HG03135 (cell line): ENCODE measurements around the gene HSFX2.
"Not testable (repeated sequence)": the region's sequence is repeated elsewhere in the genome, so short reads cannot be mapped to it uniquely, and the experiment has no call there.

Experiments
- ATAC-seq: cut with Tn5 transposase; IDR thresholded peaks from one replicate; pipeline ENCODE4 v1.9.1; 2021; ENCODE audit warnings: mild to moderate bottlenecking, moderate library complexity; ENCODE audit not compliant: unreplicated experiment

Gene HSFX2

DNA sequence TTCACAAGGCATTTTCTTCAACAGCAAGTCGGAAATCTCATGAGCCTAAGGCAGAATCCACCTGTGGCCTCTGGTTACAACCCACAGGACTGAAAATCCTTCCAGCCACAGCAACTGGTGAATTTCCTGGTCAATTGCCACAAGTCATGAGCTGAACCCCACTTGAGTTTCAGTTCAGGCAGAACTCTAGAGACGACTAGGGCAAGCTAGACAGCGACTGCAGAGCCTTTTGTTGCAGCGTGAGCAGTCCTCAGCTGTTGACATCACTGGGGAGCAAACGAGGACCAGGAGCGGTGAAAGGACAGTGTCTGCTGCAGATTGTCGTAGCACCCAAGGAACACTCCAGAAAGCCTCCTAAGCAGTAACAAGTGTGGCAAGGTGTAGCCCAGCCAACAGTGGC is 829 bp upstream of the HSFX2 start:
- not testable (repeated sequence) for ATAC-seq

DNA sequence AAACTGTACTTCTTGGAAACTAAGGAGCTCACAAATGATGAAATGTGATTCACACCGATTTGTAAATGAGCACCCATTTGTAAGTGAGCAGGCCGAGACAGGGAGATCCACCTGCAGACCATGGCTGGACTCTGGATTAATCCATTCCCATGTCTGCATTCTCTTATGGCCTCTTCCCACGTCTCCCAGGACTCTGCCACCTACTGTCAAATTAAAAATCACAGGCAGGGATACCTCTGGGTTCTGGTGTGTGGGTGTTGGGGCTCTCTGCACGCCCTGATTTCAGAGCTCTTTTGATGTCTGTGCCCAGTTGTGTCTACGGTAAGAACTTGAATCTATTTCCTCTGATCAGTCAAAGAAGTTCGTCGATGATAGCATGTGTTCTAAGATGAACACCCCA is 4.1 kb downstream of the HSFX2 start:
- ATAC-seq = not testable (repeated sequence)

DNA sequence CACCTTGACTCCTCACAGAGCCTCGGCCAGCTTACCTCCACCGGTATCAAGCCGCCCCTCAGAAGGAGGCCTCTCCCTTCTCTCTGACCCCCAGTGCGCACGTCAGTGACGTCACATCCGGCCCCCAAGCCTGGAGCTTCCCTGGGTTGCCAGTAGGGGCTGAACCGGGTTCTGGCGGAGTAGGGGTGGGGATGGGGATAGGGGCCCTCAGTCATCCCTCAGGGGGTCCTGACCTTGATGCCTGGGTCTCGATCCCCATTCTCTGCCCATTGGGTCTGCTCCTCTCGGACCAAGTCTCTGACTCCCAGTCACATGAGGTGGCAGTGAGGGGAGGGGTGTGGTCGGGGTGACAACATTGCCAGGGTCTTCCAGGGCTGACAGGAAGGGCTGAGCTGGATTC is 7.8 kb downstream of the HSFX2 start, which contains the start of gene MAGEA9B:
Gene MAGEA9B, minus strand, starts transcription at position 101 of the 400 bp plus-strand sequence. CDS start 4,280 bp downstream, outside the sequence.
- not testable (repeated sequence) for ATAC-seq

DNA sequence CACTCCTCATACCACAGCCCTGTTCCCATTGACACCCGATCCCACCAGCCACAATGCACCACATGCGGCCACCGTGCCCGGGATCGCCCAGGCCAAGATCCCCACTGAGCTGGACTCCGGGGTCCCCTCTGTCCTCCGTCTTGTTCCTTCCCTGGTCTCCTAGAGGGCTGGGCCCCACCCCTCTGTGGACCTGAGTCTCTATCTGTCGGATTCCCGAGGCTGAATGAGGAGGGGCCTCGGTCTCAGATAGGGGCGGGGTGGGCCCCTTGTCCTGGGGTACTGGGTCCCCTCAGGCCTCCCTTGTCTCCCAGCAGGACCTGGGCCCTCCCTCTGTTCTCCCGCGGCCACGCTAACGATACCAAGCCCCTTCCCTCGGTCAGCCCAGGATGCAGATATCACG is 9.5 kb downstream of the HSFX2 start:
- not testable (repeated sequence) for ATAC-seq

DNA sequence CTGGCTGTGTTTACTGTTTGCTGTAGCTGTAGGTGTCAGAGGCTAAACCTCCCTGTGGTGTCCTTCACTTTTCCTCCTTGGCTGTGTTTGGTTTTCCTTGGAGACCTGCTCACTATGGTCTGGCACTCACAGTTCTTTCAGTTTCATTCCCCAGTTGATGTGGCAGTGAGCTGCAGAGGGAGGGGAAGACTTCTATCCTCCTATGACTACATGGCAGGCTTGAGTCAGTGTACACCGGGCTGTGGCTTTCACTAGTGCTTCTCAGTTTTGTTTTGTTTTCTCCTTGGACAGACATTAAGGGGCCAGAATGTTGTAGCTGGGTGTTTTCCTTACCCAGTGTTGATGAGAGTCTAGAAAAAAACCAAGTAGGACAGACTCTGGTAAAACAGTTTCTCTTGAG is 21.7 kb downstream of the HSFX2 start:
- ATAC-seq = peak; percentile 100

DNA sequence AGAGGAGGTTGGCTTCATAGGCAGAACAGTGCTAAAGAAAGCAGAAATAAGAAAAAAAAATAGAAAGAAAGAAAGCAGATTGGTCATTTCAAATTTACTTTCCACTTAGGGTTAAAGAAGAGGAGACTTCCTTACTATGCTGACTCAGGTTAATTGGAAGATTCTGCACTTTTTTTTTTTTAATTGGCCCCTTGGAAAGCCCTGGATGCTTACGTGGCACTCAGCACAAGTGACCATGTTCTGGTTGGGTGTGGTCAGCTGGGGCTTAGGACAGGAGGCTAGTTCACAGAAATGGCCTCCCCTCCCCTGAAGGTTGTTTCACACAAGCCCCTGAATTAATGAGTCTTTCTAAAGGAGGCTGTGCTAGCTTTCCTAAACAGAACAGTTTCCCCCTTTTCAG is 22.4 kb downstream of the HSFX2 start:
- no peak for ATAC-seq

DNA sequence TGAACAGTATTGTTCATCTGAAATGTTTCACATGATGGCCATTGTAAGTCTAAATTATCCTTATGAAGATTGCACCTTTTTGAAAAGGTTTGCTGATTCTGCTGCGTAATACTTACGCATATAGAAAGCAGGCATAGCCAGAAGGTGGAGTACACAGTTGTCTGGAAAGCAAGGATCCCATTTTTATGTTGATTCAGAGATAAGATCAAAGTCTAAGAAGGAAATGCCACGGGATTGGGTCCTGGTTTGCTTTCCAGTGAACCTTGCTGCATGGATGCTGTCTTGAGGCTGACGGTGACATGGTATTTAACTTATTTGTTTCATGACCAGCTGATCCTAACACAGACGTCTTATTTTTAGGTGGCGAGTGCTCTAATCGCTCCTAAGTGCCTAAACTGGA is 23.3 kb downstream of the HSFX2 start:
- ATAC-seq = no peak

DNA sequence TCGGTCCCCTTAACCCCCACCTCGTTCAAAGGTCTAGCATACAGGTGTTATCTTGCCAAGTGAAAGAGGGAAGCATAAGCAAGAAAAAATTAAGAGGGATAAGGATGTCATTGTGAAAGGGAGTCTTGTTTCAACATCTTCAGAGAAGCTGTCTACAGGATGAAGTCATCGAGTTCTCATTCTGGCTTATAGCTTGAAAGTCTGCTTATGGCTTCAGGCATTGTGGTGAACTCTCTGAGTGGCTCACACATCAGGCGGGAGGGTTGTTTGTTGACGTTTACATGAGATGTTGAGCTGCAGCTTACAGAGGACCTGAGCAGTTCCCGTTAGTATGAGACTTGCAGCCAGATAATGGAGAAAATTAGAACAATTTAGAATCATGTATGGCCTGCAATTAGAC is 24.4 kb downstream of the HSFX2 start:
- ATAC-seq = no peak

DNA sequence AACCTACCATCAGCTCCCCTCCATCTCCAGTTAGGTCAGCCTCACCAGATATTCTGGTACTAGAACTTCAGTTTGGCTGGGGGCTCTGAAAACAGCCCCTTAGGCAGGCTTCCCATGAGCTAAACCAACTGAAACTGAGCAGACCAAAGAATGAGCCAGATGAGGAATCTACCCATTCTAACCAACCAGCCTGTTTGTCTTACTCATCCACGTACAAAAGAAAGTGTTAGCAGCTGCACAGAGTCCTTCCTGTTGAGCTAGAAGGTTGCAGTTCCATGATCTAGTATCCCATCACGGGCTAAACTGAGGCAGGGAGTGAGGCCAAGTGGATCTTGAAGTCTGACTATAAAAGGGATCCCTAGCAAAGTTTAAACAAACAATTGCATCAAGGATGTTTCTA is 25.3 kb downstream of the HSFX2 start:
- ATAC-seq = no peak

DNA sequence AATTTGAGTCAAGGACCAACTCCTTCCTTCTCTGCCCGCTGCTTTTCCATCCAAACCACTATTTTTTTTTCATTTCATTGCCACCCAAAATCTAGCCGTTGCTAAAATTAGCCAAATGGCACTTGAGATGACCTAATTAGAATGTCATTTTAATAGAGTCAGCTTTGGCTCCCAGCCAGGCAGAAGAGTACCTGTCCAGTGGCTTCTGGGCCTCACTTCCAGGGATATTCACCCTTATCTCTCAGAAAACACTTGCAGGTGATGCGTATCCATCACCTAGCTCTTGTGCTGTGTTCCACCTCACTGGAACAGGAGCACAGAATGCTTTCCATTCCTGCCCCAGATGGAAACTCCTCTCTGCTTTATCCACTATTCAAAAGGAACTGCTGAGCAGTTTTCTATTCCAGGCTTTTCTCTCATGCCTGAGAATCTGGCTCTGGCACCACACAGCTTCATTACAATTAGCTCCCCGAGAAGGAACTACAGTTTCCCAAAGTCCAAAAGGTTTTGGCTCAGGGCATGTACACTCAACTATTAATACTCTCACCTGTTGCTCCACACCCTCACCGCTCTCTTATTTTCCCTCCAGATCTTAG is 26.3 kb downstream of the HSFX2 start:
- ATAC-seq = no peak

DNA sequence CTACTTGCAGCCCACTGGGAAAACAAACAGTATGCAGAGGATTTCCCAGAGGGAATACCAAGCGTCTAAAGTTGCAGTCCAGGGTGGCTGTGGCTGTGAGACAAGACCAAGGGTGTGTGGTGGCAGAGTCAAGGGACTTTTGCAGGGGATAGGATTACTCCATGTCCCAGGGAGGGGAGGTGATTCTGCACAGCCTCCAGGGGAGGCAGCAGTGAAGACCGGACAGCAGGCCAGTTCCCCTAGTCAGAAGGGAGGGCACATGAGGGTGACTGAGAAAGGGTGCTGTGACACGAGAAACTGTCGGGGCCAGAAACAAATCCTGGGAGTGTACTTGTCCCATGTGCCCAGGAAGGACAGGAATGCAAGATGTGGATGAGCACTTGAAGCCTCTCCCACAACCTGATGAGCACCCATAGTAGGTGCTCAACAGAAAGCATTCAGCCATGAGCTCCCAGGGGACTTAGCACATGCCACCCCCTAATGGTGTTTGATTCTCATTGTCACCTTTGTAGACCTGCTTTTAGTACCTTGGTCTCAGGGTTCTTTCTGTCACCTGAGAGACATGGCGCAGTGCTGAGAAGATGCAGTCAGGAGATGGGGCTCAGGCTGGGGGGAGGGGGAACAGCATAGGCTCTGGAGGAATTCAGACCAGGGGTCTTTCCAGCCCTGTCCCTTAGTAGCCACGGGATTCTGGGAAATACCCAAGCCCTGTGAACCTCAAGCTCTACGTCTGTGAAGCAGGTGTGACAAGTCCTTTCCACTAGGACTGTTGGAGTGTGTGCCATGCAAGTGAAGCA is 27.3 kb downstream of the HSFX2 start:
- ATAC-seq = no peak

DNA sequence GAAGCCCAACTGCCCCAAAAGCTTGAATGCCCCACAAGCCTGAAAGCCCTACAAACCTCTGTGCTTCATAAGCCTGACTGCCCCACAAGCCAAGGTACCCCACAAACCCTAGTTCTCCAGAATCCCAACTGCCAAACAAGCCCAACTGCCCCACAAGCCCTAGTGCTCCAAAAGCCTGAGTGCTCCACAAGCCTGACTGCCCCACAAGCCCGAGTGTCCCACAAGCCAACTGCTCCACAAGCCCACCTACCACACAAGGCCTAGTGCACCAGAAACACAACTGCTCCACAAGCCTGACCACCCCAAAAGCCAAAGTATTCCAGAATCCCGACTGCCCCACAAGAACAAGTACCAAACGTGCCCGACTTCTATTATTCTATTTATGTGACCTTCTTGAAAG is 31.8 kb downstream of the HSFX2 start:
- ATAC-seq = no peak

DNA sequence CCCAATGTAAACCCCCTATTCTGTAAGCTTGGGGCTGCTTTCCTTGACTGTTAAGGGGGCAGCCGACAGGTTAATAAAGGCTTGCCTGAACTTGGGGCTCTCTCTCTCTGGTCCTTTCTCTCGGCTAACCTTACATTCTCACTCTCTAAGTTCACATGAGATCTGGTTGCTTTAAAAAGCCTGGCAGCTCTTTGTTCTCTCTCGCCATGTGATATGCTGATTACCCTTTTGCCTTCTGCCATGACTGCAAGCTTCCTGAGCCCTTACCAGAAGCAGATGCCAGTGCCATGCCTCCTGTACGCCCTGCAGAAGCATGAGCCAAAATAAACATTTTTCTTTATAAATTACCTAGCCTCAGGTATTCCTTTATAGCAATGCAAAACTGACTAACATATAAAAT is 39.9 kb downstream of the HSFX2 start:
- not testable (repeated sequence) for ATAC-seq

DNA sequence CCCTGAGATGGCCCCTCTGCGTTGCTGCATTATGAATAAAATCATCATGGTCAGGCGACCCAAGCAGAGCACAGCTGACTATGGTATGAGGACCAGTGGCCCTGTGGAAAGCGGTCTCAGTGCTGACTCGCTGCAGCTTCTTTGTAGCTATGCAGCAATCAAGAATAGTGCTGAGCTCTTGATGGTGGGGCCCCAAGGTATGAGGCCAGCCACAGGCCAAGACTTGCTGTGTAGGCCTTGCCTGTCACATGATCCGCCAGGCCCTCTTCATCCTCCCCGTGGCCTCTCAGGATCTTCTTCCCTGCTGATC is 43.2 kb downstream of the HSFX2 start:
- ATAC-seq = not testable (repeated sequence)

DNA sequence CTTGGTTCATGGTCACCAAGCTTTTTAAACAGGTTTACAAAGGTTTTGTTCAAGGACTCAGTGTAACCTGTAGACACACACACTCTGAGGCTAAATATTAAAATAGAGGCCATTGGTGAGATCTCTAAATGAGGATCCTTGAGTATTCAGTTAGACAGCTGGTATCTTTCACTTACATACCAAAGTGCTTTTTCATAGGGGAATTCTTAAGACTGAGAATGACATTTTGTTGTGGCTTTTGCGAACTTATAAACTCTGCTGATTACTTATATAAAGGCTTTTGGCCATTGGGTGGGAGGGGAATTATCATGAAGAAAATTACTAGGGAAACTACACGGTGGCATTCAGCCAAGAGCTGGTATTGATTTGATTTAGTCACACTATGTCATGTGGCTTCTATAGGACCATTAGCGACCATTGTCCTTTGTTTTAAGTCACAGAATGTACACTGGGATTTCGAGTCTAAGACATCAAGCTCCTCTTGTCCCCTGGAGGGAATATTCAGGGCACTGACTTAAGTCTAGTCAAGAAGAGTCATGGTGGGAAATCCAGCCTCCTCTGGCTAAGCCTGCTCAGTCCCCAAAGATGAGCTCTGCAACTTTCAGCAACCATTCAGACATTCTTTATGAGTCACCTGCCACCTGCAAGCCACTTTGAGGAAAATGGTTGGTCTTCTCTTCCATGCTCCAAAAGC is 43.7 kb downstream of the HSFX2 start:
- not testable (repeated sequence) for ATAC-seq

DNA sequence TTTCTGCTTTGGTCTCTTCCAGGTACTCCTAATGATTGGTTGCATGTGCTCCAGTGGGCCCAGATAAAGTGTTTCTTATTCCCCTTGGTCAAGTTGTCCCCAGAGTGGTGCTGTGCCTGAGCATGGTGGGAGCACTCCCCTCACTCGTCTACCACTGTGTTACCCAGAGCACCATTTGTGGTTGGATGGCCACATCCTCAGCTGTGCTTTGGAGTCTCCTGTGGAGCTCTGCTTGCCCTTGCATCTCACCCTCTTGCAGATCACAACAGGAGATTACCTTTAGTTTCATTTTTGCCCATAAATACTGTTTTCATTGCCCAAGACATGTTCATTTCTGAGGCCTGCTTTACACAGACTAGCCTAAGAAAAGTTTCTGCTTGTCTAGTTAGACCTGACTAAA is 44.7 kb downstream of the HSFX2 start:
- not testable (repeated sequence) for ATAC-seq

DNA sequence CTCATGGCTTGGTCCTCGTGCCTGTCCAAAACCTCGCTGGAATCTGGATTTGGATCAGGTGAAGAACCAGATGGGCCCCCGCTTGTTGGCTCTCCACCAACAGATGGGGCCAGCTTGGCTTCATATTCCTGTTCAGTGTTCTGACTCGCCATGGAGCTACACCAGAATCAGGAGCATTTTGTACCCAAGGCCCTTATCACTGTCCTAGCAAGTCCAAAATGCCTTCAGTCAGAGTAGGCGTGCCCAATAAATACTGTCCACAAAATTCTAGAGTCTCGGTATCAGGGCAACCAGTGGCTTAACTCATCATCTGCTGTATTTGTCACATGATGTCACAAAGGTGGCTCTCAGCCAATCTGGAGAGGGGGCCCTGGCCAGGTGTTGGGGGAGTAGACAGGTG is 45.4 kb downstream of the HSFX2 start, which contains the start of gene HSFX3:
Gene HSFX3, minus strand, starts transcription at position 224 of the 400 bp plus-strand sequence. Its CDS starts 72 bp downstream, at position 152.
- not testable (repeated sequence) for ATAC-seq

DNA sequence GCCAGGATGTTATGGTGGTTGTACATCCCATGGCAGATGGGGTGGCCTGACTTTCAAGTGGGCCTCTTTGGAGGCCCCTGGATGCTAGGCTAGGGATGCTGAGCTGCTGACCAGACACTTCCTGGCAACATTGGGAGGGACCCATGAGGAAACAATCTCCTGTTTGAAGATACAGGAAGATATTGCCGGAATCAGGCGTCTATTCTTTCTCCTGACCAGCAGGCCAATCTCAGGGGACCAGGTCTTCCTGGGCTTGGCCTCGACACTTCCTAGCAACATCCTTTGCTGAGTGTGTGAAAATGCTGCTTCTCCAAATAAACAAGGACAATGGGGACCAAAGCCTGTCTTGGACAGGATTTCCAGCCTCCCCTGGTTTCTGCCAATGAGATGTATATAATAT is 47.3 kb downstream of the HSFX2 start:
- ATAC-seq = not testable (repeated sequence)

DNA sequence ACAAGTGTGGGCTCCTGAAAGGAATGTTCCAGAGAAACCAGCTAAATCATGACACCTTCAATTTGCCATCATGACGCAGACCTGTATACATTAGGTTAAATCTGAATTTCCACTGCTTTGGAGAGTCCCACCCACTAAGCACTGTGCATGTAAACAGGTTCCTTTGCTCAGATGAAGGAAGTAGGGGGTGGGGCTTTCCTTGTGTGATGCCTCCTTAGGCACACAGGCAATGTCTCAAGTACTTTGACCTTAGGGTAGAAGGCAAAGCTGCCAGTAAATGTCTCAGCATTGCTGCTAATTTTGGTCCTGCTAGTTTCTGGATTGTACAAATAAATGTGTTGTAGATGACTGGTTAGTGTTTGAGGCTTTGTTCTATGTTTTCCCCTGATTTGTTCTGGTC is 48.2 kb downstream of the HSFX2 start:
- ATAC-seq = not testable (repeated sequence)

DNA sequence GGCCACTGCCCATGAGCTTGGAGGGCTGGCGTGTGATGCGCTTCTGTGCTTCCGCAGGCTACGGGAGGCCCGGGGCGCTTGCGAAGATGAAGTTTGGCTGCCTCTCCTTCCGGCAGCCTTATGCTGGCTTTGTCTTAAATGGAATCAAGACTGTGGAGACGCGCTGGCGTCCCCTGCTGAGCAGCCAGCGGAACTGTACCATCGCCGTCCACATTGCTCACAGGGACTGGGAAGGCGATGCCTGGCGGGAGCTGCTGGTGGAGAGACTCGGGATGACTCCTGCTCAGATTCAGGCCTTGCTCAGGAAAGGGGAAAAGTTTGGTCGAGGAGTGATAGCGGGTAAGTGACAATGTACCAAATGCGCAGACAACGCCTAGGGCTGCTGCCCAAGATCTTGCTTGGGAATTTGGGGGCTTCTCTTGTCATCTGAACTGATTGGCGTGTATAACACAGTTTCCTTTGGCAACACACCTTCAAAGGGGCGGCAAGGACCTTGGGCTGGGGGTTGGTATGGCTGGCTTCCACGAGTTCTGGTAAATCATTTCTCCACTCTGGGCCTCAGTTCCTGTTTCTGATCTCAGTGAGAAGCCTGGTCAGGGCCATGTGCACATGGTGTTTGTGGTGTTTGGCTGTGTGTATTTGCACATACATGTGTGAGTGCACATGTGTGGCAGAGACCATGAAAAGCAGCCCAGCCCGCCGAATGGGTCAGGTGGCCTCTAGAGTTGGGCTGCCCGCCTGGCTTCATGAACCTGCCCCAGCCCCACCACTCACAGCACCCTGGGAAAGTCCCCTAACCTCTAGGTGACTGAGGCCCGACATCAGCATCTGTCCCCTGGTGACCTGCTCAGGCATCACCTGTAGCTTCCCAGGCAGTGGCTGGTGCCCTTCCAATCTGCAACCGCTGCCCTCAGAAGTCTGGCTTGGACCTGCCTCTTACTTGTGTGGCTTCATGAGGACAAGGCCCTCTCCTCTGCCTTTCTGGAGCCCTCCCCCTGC is 49.3 kb downstream of the HSFX2 start:
- peak; percentile 48 for ATAC-seq
